Superior temporal gyrus (tissue), 1 donor: Measurements from ENCODE around the gene THOC6.
"Not testable (repeated sequence)": the region's sequence is repeated elsewhere in the genome, so short reads cannot be mapped to it uniquely, and the experiment has no call there.

Experiments used
- DNase-seq: peaks from one replicate; pipeline ENCODE4 v3.0.0-alpha.2; 2016; ENCODE audit errors: extremely low spot score

The THOC6 gene

GRCh38 chr16:3054965-3055733 is 31.3 kb downstream of the THOC6 start:
- no peak for DNase-seq

- not testable (repeated sequence) for DNase-seq
These were observed 31.9 kb downstream of the THOC6 start for GRCh38 chr16:3055734-3056115.

GRCh38 chr16:3056336-3057180 is 32.7 kb downstream of the THOC6 start:
- DNase-seq, result no peak

- DNase-seq, result no peak
These were observed 33.6 kb downstream of the THOC6 start for GRCh38 chr16:3057181-3058138.

- DNase-seq, result peak; percentile 10
These were observed 34.5 kb downstream of the THOC6 start for GRCh38 chr16:3058139-3059030.

GRCh38 chr16:3059041-3059722 is 35.3 kb downstream of the THOC6 start:
- DNase-seq, result peak; percentile 80

GRCh38 chr16:3059723-3060242 is 35.9 kb downstream of the THOC6 start:
- no peak for DNase-seq

- DNase-seq, result no peak
These were observed 36.7 kb downstream of the THOC6 start for GRCh38 chr16:3060339-3061127.

GRCh38 chr16:3062553-3062952 is 38.7 kb downstream of the THOC6 start:
- DNase-seq, result no peak

GRCh38 chr16:3063625-3064386 is 40.0 kb downstream of the THOC6 start:
- DNase-seq, result no peak

- no peak for DNase-seq
These were observed 41.4 kb downstream of the THOC6 start, which contains the start of gene IL32 for GRCh38 chr16:3065069-3065741. Gene IL32, plus strand, starts transcription at chr16:3065640. Its CDS starts 172 bp downstream, at chr16:3065812.

- DNase-seq, result no peak
These were observed 42.1 kb downstream of the THOC6 start for GRCh38 chr16:3065742-3066439.

- no peak for DNase-seq
These were observed 42.6 kb downstream of the THOC6 start for GRCh38 chr16:3066440-3066748.

- no peak for DNase-seq
These were observed 44.7 kb downstream of the THOC6 start for GRCh38 chr16:3068487-3068886.

- not testable (repeated sequence) for DNase-seq
These were observed 45.3 kb downstream of the THOC6 start for GRCh38 chr16:3069146-3069545.

GRCh38 chr16:3070608-3071111 is 46.8 kb downstream of the THOC6 start:
- no peak for DNase-seq

- DNase-seq, result no peak
These were observed 47.8 kb downstream of the THOC6 start for GRCh38 chr16:3071655-3072054.
